Neural cell (in vitro differentiated cells): ENCODE measurements around the gene PRKCQ. TPM values are rescaled to one million over a fixed set of nuclear protein-coding genes. Genes with fewer than 3 reads are reported as not detected.

Experiments used
- H2AFZ ChIP-seq: fragments of 200-600, 300-800 bp; sonication (generic), shearing (Covaris generic); 2 replicates; pipeline ENCODE4 v1.6.0; 2014; ENCODE audit warnings: low read depth, mild to moderate bottlenecking, antibody characterized with exemption, low read length, moderate library complexity
- H3F3A ChIP-seq: fragments of 200-600 bp; shearing (Covaris generic); 2 replicates; pipeline ENCODE4 v1.6.1; 2016; ENCODE audit warnings: mild to moderate bottlenecking, moderate library complexity, mixed read lengths, antibody characterized with exemption, low read length; ENCODE audit not compliant: insufficient read depth, poor library complexity, severe bottlenecking
- H3K27ac ChIP-seq: fragments of 200-600, 300-800 bp; sonication (generic), shearing (Covaris generic); 2 replicates; pipeline ENCODE4 v1.5.1; 2014; ENCODE audit warnings: mild to moderate bottlenecking, low read length, moderate library complexity
- H3K27me3 ChIP-seq: fragments of 300-800, 200-600 bp; sonication (generic), shearing (Covaris generic); 2 replicates; pipeline ENCODE4 v1.6.0; 2014; ENCODE audit warnings: mild to moderate bottlenecking, low read depth, low read length, moderate library complexity; ENCODE audit not compliant: insufficient read depth
- H3K36me3 ChIP-seq: fragments of 300-800, 200-600 bp; sonication (generic), shearing (Covaris generic); 2 replicates; pipeline ENCODE4 v1.5.1; 2014; ENCODE audit warnings: mild to moderate bottlenecking, antibody characterized with exemption, low read length, moderate library complexity; ENCODE audit not compliant: insufficient read depth
- H3K4me2 ChIP-seq: fragments of 300-800, 200-600 bp; sonication (generic), shearing (Covaris generic); 2 replicates; pipeline ENCODE4 v1.6.0; 2014; ENCODE audit warnings: mild to moderate bottlenecking, low read length
- H3K4me3 ChIP-seq: fragments of 300-800, 200-600 bp; sonication (generic), shearing (Covaris generic); 2 replicates; pipeline ENCODE4 v1.5.1; 2014; ENCODE audit warnings: mild to moderate bottlenecking, low read length, moderate library complexity
- H3K79me2 ChIP-seq: fragments of 200-600 bp; shearing (Covaris generic); replicated peaks from 2 replicates; pipeline ENCODE4 v1.6.0; 2014; ENCODE audit warnings: mild to moderate bottlenecking, low read length, moderate library complexity; ENCODE audit not compliant: insufficient read depth
- H3K9ac ChIP-seq: fragments of 300-800, 200-600 bp; sonication (generic), shearing (Covaris generic); 2 replicates; pipeline ENCODE4 v1.6.1; 2016; ENCODE audit warnings: mild to moderate bottlenecking, low read length, mixed read lengths
- H3K9me2 ChIP-seq: fragments of 200-600 bp; shearing (Covaris generic); 2 replicates; pipeline ENCODE4 v1.6.1; 2016; ENCODE audit warnings: mild to moderate bottlenecking, low read length, mixed read lengths; ENCODE audit not compliant: insufficient read depth
- H3K9me3 ChIP-seq: fragments of 200-600, 300-800 bp; sonication (generic), shearing (Covaris generic); 2 replicates; pipeline ENCODE4 v1.6.1; 2016; ENCODE audit warnings: mild to moderate bottlenecking, mixed run types, low read length, moderate library complexity, mixed read lengths
- H4K20me1 ChIP-seq: fragments of 200-600 bp; shearing (Covaris generic); 2 replicates; pipeline ENCODE4 v1.6.1; 2016; ENCODE audit warnings: mild to moderate bottlenecking, mixed run types; ENCODE audit not compliant: insufficient read depth
- CTCF ChIP-seq: fragments of 450-650 bp; IDR thresholded peaks from 2 replicates; pipeline ENCODE4 v1.5.1; 2014; ENCODE audit warnings: antibody characterized with exemption, mild to moderate bottlenecking, moderate library complexity; ENCODE audit not compliant: poor library complexity, severe bottlenecking
- EP300 ChIP-seq: fragments of 450-650 bp; conservative IDR thresholded peaks from 2 replicates; pipeline ENCODE4 v1.6.1; 2014; ENCODE audit warnings: antibody characterized with exemption, mild to moderate bottlenecking, moderate library complexity; ENCODE audit not compliant: poor library complexity, severe bottlenecking
- EZH2 ChIP-seq: fragments of 200-600, 300-800 bp; shearing (Covaris generic), sonication (generic); IDR thresholded peaks from 2 replicates; pipeline ENCODE4 v1.6.1; 2014; ENCODE audit warnings: antibody characterized with exemption, low read length, borderline replicate concordance, mild to moderate bottlenecking; ENCODE audit not compliant: insufficient read depth, poor library complexity, severe bottlenecking
- MXI1 ChIP-seq: fragments of 450-650 bp; conservative IDR thresholded peaks from 2 replicates; pipeline ENCODE4 v1.6.1; 2014; ENCODE audit warnings: antibody characterized with exemption, mild to moderate bottlenecking; ENCODE audit not compliant: poor library complexity, severe bottlenecking
- POLR2AphosphoS5 ChIP-seq: IDR thresholded peaks from 2 replicates; pipeline ENCODE4 v1.6.1; 2012
- RAD21 ChIP-seq: fragments of 450-650 bp; conservative IDR thresholded peaks from 2 replicates; pipeline ENCODE4 v1.6.1; 2014; ENCODE audit warnings: antibody characterized with exemption, mild to moderate bottlenecking, moderate library complexity
- REST ChIP-seq: IDR thresholded peaks from 2 replicates; pipeline ENCODE4 v1.6.1; 2012; ENCODE audit warnings: borderline replicate concordance
- SMC3 ChIP-seq: fragments of 450-650 bp; conservative IDR thresholded peaks from 2 replicates; pipeline ENCODE4 v1.6.1; 2014; ENCODE audit warnings: antibody characterized with exemption, mild to moderate bottlenecking, moderate library complexity; ENCODE audit not compliant: poor library complexity
- TAF1 ChIP-seq: IDR thresholded peaks from 2 replicates; pipeline ENCODE4 v1.6.1; 2012; ENCODE audit warnings: low read depth
- polyA plus RNA-seq: library from polyadenylated mRNA; depleted of rRNA; stranded (reverse); fragments of >200 nt; gene quantifications from 2 replicates; pipeline ENCODE4 v1.2.3, GENCODE V29; 2014

PRKCQ gene
- polyA plus RNA-seq, 1 donor from 2014 or later = 0.61 TPM

- Histone ChIP-seq H3F3A (no peaks in the 10 kb centered on the region), H4K20me1 (no peaks in the 10 kb centered on the region), H3K27ac (no peak overlapping the region), H3K9ac (no peak overlapping the region), H2AFZ (no peak overlapping the region), H3K4me2 (no peak overlapping the region), H3K4me3 (no peak overlapping the region), H3K9me2 (no peaks in the 10 kb centered on the region), H3K9me3 (peaks cover 3% of the 10 kb centered on the region), H3K36me3 (no peaks in the 10 kb centered on the region), H3K79me2 (no peaks in the 10 kb centered on the region), H3K27me3 (no peaks in the 10 kb centered on the region)
- TF ChIP-seq SMC3 (no peak), EP300 (no peak), CTCF (no peak), EZH2 (no peak), RAD21 (no peak), MXI1 (no peak), REST (no peak), TAF1 (no peak), POLR2AphosphoS5 (no peak)
Measured at GRCh38 chr10:6457376-6457775, 122.7 kb downstream of the PRKCQ start.

- no peak for TF ChIP-seq POLR2AphosphoS5
- no peak for TF ChIP-seq MXI1
- TF ChIP-seq CTCF = no peak
- TF ChIP-seq TAF1 = no peak
- TF ChIP-seq EP300 = no peak
- TF ChIP-seq RAD21 = no peak
- no peak for TF ChIP-seq EZH2
- no peak for TF ChIP-seq REST
- no peak for TF ChIP-seq SMC3
- Histone ChIP-seq H2AFZ (no peak overlapping the region), H3K27ac (no peak overlapping the region), H3K4me3 (no peak overlapping the region), H3K27me3 (no peaks in the 10 kb centered on the region), H3K9ac (no peak overlapping the region), H3F3A (no peaks in the 10 kb centered on the region), H3K4me2 (no peak overlapping the region), H3K9me2 (no peaks in the 10 kb centered on the region), H4K20me1 (no peaks in the 10 kb centered on the region), H3K9me3 (peaks cover 3% of the 10 kb centered on the region), H3K79me2 (no peaks in the 10 kb centered on the region), H3K36me3 (no peaks in the 10 kb centered on the region)
Measured at GRCh38 chr10:6456067-6456466, 124.0 kb downstream of the PRKCQ start.
